ENCODE measurements around the gene GRXCR2.
A peak's percentile ranks its signal among the peaks of the same experiment; 100 is the strongest.
"Not testable (repeated sequence)": the region's sequence is repeated elsewhere in the genome, so short reads cannot be mapped to it uniquely, and the experiment has no call there.

Gene GRXCR2

GRCh38 chr5:145903113-145903512, 30.3 kb upstream of the GRXCR2 start:
- H4K8ac ChIP-seq (ENCODE audit: low read depth, low read length) = no peak overlapping the region
- H4K91ac ChIP-seq (ENCODE audit: low read depth, low read length) = no peak overlapping the region
- no peak overlapping the region for H2BK5ac ChIP-seq (ENCODE audit: low read depth, low read length, poor library complexity)
- DNase-seq = peak in 1 of 2 donors; percentile 39
- H2AFZ ChIP-seq (ENCODE audit: insufficient read depth, low read length, poor library complexity) = no peak overlapping the region
- H3K14ac ChIP-seq (ENCODE audit: low read length) = no peak overlapping the region
- no peak overlapping the region for H2BK120ac ChIP-seq (ENCODE audit: insufficient read depth, low read length, poor library complexity)
- H3K79me1 ChIP-seq (ENCODE audit: low read length) = no peaks in the 10 kb centered on the region
- no peaks in the 10 kb centered on the region for H3K36me3 ChIP-seq (ENCODE audit: control insufficient read depth in 1 of 2, insufficient read depth in 2 of 2, low read length in 2 of 2)
- H3K18ac ChIP-seq (ENCODE audit: low read length) = no peak overlapping the region
- no peaks in the 10 kb centered on the region for H3K27me3 ChIP-seq (ENCODE audit: insufficient read depth, low read length)
- no peak overlapping the region for H2AK5ac ChIP-seq (ENCODE audit: low read length)
- H2BK12ac ChIP-seq (ENCODE audit: low read length) = no peak overlapping the region
- no peaks in the 10 kb centered on the region for H3K9me3 ChIP-seq (ENCODE audit: insufficient read depth, low read depth, low read length)
- H3K4ac ChIP-seq (ENCODE audit: low read depth, low read length) = no peak overlapping the region
- no peak overlapping the region for H3K9ac ChIP-seq (ENCODE audit: low read length)
- no peak overlapping the region for H3K27ac ChIP-seq (ENCODE audit: low read depth, low read length)
- H3K79me2 ChIP-seq (ENCODE audit: control insufficient read depth, insufficient read depth, low read length, poor library complexity) = no peaks in the 10 kb centered on the region
- no peak overlapping the region for H3K4me2 ChIP-seq (ENCODE audit: low read length)
- WGBS (ENCODE audit: extremely low coverage, insufficient coverage, insufficient read length) = no CpG with 5 or more reads among the region's 3 CpGs
- no peaks in the 10 kb centered on the region for H3K4me1 ChIP-seq (ENCODE audit: control insufficient read depth in 1 of 2, insufficient read depth in 2 of 2, low read length in 2 of 2)
- H3K4me3 ChIP-seq (ENCODE audit: low read depth, low read length) = no peak overlapping the region
- no peak overlapping the region for H3K23ac ChIP-seq (ENCODE audit: low read length)
- H4K12ac ChIP-seq (ENCODE audit: low read depth, low read length) = no peak overlapping the region

- Histone ChIP-seq H3K27me3 (ENCODE audit: insufficient read depth, low read length) (no peaks in the 10 kb centered on the region), H2BK12ac (ENCODE audit: low read length) (no peak overlapping the region), H3K23ac (ENCODE audit: low read length) (no peak overlapping the region), H3K79me2 (ENCODE audit: control insufficient read depth, insufficient read depth, low read length, poor library complexity) (no peaks in the 10 kb centered on the region), H4K12ac (ENCODE audit: low read depth, low read length) (no peak overlapping the region), H3K18ac (ENCODE audit: low read length) (no peak overlapping the region), H2BK120ac (ENCODE audit: insufficient read depth, low read length, poor library complexity) (no peak overlapping the region), H3K14ac (ENCODE audit: low read length) (no peak overlapping the region), H2BK5ac (ENCODE audit: low read depth, low read length, poor library complexity) (no peak overlapping the region), H3K4me3 (ENCODE audit: low read depth, low read length) (no peak overlapping the region), H3K4me1 (ENCODE audit: control insufficient read depth in 1 of 2, insufficient read depth in 2 of 2, low read length in 2 of 2) (no peaks in the 10 kb centered on the region), H3K4me2 (ENCODE audit: low read length) (no peak overlapping the region), H3K9me3 (ENCODE audit: insufficient read depth, low read depth, low read length) (no peaks in the 10 kb centered on the region), H3K9ac (ENCODE audit: low read length) (no peak overlapping the region), H3K36me3 (ENCODE audit: control insufficient read depth in 1 of 2, insufficient read depth in 2 of 2, low read length in 2 of 2) (no peaks in the 10 kb centered on the region), H3K4ac (ENCODE audit: low read depth, low read length) (no peak overlapping the region), H3K27ac (ENCODE audit: low read depth, low read length) (no peak overlapping the region), H4K91ac (ENCODE audit: low read depth, low read length) (no peak overlapping the region), H2AK5ac (ENCODE audit: low read length) (no peak overlapping the region), H2AFZ (ENCODE audit: insufficient read depth, low read length, poor library complexity) (no peak overlapping the region), H3K79me1 (ENCODE audit: low read length) (no peaks in the 10 kb centered on the region), H4K8ac (ENCODE audit: low read depth, low read length) (no peak overlapping the region)
- peak; percentile 7 to 28 for DNase-seq
- no CpG with 5 or more reads among the region's 1 CpG for WGBS (ENCODE audit: extremely low coverage, insufficient coverage, insufficient read length)
These were observed 29.6 kb upstream of the GRXCR2 start for GRCh38 chr5:145902421-145902820.

- H3K18ac ChIP-seq (ENCODE audit: low read length) = no peak overlapping the region
- no peaks in the 10 kb centered on the region for H3K4me1 ChIP-seq (ENCODE audit: control insufficient read depth in 1 of 2, insufficient read depth in 2 of 2, low read length in 2 of 2)
- H3K79me2 ChIP-seq (ENCODE audit: control insufficient read depth, insufficient read depth, low read length, poor library complexity) = no peaks in the 10 kb centered on the region
- no peak for DNase-seq
- no peak overlapping the region for H2BK5ac ChIP-seq (ENCODE audit: low read depth, low read length, poor library complexity)
- no peaks in the 10 kb centered on the region for H3K36me3 ChIP-seq (ENCODE audit: control insufficient read depth in 1 of 2, insufficient read depth in 2 of 2, low read length in 2 of 2)
- no peak overlapping the region for H2AFZ ChIP-seq (ENCODE audit: insufficient read depth, low read length, poor library complexity)
- no peaks in the 10 kb centered on the region for H3K27me3 ChIP-seq (ENCODE audit: insufficient read depth, low read length)
- H3K4me3 ChIP-seq (ENCODE audit: low read depth, low read length) = no peak overlapping the region
- H3K79me1 ChIP-seq (ENCODE audit: low read length) = no peaks in the 10 kb centered on the region
- no peak overlapping the region for H3K14ac ChIP-seq (ENCODE audit: low read length)
- H2BK12ac ChIP-seq (ENCODE audit: low read length) = no peak overlapping the region
- no peak overlapping the region for H2BK120ac ChIP-seq (ENCODE audit: insufficient read depth, low read length, poor library complexity)
- no peak overlapping the region for H4K12ac ChIP-seq (ENCODE audit: low read depth, low read length)
- H3K23ac ChIP-seq (ENCODE audit: low read length) = no peak overlapping the region
- no peak overlapping the region for H4K8ac ChIP-seq (ENCODE audit: low read depth, low read length)
- no peak overlapping the region for H3K4ac ChIP-seq (ENCODE audit: low read depth, low read length)
- H4K91ac ChIP-seq (ENCODE audit: low read depth, low read length) = no peak overlapping the region
- H3K4me2 ChIP-seq (ENCODE audit: low read length) = no peak overlapping the region
- H2AK5ac ChIP-seq (ENCODE audit: low read length) = no peak overlapping the region
- no peak overlapping the region for H3K27ac ChIP-seq (ENCODE audit: low read depth, low read length)
- no peak overlapping the region for H3K9ac ChIP-seq (ENCODE audit: low read length)
- H3K9me3 ChIP-seq (ENCODE audit: insufficient read depth, low read depth, low read length) = no peaks in the 10 kb centered on the region
These were observed 25.4 kb upstream of the GRXCR2 start for GRCh38 chr5:145898171-145898570.

GRCh38 chr5:145891378-145891777, 18.6 kb upstream of the GRXCR2 start:
- not testable (repeated sequence) for H3K27ac ChIP-seq (ENCODE audit: low read depth, low read length); H2BK120ac ChIP-seq (ENCODE audit: insufficient read depth, low read length, poor library complexity); H4K12ac ChIP-seq (ENCODE audit: low read depth, low read length); H2AFZ ChIP-seq (ENCODE audit: insufficient read depth, low read length, poor library complexity); H3K14ac ChIP-seq (ENCODE audit: low read length); H4K91ac ChIP-seq (ENCODE audit: low read depth, low read length); H3K4me3 ChIP-seq (ENCODE audit: low read depth, low read length); H3K18ac ChIP-seq (ENCODE audit: low read length); H2AK5ac ChIP-seq (ENCODE audit: low read length); H4K8ac ChIP-seq (ENCODE audit: low read depth, low read length); H3K4ac ChIP-seq (ENCODE audit: low read depth, low read length); H3K79me1 ChIP-seq (ENCODE audit: low read length); H3K4me2 ChIP-seq (ENCODE audit: low read length); H3K79me2 ChIP-seq (ENCODE audit: control insufficient read depth, insufficient read depth, low read length, poor library complexity); H2BK12ac ChIP-seq (ENCODE audit: low read length); H3K9ac ChIP-seq (ENCODE audit: low read length); H3K27me3 ChIP-seq (ENCODE audit: insufficient read depth, low read length); DNase-seq; H3K4me1 ChIP-seq (ENCODE audit: control insufficient read depth in 1 of 2, insufficient read depth in 2 of 2, low read length in 2 of 2); H2BK5ac ChIP-seq (ENCODE audit: low read depth, low read length, poor library complexity); H3K36me3 ChIP-seq (ENCODE audit: control insufficient read depth in 1 of 2, insufficient read depth in 2 of 2, low read length in 2 of 2); H3K23ac ChIP-seq (ENCODE audit: low read length); H3K9me3 ChIP-seq (ENCODE audit: insufficient read depth, low read depth, low read length)
- no CpG with 5 or more reads among the region's 10 CpGs for WGBS (ENCODE audit: extremely low coverage, insufficient coverage, insufficient read length)

All from trophoblast cell (in vitro differentiated cells and primary cell).